ENCODE data around the gene GRK5.

GRCh38 chr10:119450606-119451299, 243.4 kb downstream of the GRK5 start:
- TF ChIP-seq POLR2A (IDR thresholded peaks at IDR 0.05; ENCODE audit: low read depth, low read length): no peak
- no peak for TF ChIP-seq POLR2AphosphoS5 (IDR thresholded peaks at IDR 0.05; ENCODE audit: low read depth, low read length)
- no peak for TF ChIP-seq SPI1 (IDR thresholded peaks at IDR 0.05; ENCODE audit: low read depth, low read length)
- no peak for TF ChIP-seq TAF1 (IDR thresholded peaks at IDR 0.05; ENCODE audit: low read depth, low read length)
- TF ChIP-seq POU2F2 (IDR thresholded peaks at IDR 0.05; ENCODE audit: low read depth, low read length): no peak
- TF ChIP-seq PAX5 (IDR thresholded peaks at IDR 0.05; ENCODE audit: insufficient read depth, low read length, severe bottlenecking): no peak
